Ectodermal cell (in vitro differentiated cells): ENCODE results near the gene SSMEM1. TPM values are rescaled to one million over a fixed set of nuclear protein-coding genes. Genes with fewer than 3 reads are reported as not detected.

Source experiments
- H3K27ac ChIP-seq: 2 replicates; pipeline ENCODE4 v1.7.0; 2013; ENCODE audit warnings: mild to moderate bottlenecking, low read depth, low read length; ENCODE audit not compliant: insufficient read depth, poor library complexity, severe bottlenecking
- H3K27me3 ChIP-seq: 2 replicates; pipeline ENCODE4 v1.7.0; 2013; ENCODE audit warnings: mild to moderate bottlenecking, low read length; ENCODE audit not compliant: insufficient read depth, control insufficient read depth, poor library complexity, severe bottlenecking
- H3K36me3 ChIP-seq: one replicate; pipeline ENCODE4 v1.7.0; 2013; ENCODE audit warnings: low read length; ENCODE audit not compliant: control insufficient read depth, insufficient read depth
- H3K4me1 ChIP-seq: one replicate; pipeline ENCODE4 v1.7.0; 2013; ENCODE audit warnings: low read length; ENCODE audit not compliant: control insufficient read depth, insufficient read depth
- H3K4me3 ChIP-seq: 2 replicates; pipeline ENCODE4 v1.7.0; 2013; ENCODE audit warnings: low read depth, low read length, control low read depth; ENCODE audit not compliant: insufficient read depth
- H3K9me3 ChIP-seq: 2 replicates; pipeline ENCODE4 v1.7.0; 2013; ENCODE audit warnings: mild to moderate bottlenecking, low read length, moderate library complexity; ENCODE audit not compliant: control insufficient read depth
- WGBS, 2 experiments: methylation state at CpG; one replicate each; pipeline ENCODE4 v1.1.7; 2013; ENCODE audit warnings: missing lambda C conversion rate in 2 of 2; 5-methylcytosine and 5-hydroxymethylcytosine counted together
- polyA plus RNA-seq, 4 experiments: library from polyadenylated mRNA; stranded (reverse); fragments of 50-300 nt; gene quantifications; one replicate each; pipeline ENCODE4 v1.2.3, GENCODE V29; 2013

Gene SSMEM1, protein sequence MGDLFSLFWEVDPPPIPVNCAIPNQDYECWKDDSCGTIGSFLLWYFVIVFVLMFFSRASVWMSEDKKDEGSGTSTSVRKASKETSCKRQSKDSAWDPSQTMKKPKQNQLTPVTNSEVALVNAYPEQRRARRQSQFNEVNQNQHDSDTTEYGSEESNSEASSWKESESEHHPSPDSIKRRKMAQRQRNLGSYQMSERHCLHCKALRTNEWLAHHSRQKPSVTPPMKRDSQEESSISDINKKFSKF
- not detected for polyA plus RNA-seq (2013, experiment 1 of 4)
- not detected for polyA plus RNA-seq (2013, experiment 2 of 4)
- not detected for polyA plus RNA-seq (2013, experiment 3 of 4)
- polyA plus RNA-seq (2013, experiment 4 of 4), result not detected

- no peaks in the 10 kb centered on the region for H3K9me3 ChIP-seq
- no peaks in the 10 kb centered on the region for H3K27me3 ChIP-seq
- H3K36me3 ChIP-seq, result peaks cover 5% of the 10 kb centered on the region
- no peak within 1 kb of the TSS for H3K4me3 ChIP-seq
- H3K4me1 ChIP-seq, result no peaks in the 10 kb centered on the region
- no peak within 1 kb of the TSS for H3K27ac ChIP-seq
Measured at GRCh38 chr7:130207642-130208041, at the start of gene SSMEM1. Gene SSMEM1, plus strand, starts transcription at chr7:130207860. Its CDS starts 51 bp downstream, at chr7:130207911.

DNA sequence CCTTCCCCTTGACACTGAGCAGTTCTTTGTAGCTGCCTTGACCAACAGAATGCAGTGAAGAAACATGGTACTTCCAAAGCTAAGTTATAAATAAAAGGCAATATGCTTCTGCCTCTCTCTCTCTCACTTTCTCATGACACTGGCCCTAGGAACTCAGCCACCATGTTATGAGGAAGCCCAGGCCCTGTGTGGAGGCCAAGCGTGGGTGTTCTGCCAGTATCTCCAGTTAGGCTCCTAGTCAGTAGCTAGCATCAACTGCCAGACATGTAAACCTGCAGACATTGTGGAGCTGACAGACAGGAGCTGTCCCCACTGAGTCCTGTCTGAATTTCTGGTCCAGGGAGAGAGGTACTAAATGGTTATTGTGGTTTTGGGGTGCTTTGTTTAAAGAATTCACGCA lies 47.6 kb upstream of the SSMEM1 start:
- 89 to 96% methylated on average over 2 of the region's 2 CpGs for WGBS, 2 experiments
- no peak overlapping the region for H3K27ac ChIP-seq
- H3K4me3 ChIP-seq, result no peak overlapping the region
- H3K9me3 ChIP-seq, result no peaks in the 10 kb centered on the region
- peaks cover 5% of the 10 kb centered on the region for H3K36me3 ChIP-seq
- H3K4me1 ChIP-seq, result no peaks in the 10 kb centered on the region
- no peaks in the 10 kb centered on the region for H3K27me3 ChIP-seq

DNA sequence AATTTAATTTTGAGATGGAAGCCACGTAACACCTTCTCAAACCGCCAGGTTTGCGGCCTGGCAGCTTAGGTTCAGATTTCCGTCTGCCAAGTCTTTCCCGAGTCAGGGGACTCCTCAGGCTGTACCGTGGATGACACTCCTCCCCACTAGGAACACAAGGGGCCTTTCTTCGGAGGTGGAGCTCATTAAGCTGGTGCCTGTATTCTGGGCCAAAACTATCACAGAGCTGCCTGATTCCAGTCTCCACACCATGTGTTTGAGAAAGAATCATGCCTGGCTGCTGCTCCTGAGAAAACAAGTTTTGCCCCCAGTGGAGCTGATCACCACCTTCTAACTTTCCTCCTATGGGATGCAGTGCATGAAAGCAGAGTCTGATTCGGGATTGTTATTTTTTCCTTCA lies 47.2 kb upstream of the SSMEM1 start:
- no peaks in the 10 kb centered on the region for H3K4me1 ChIP-seq
- WGBS, 2 experiments, result 96 to 97% methylated on average over 8 of the region's 8 CpGs
- H3K4me3 ChIP-seq, result no peak overlapping the region
- peaks cover 5% of the 10 kb centered on the region for H3K36me3 ChIP-seq
- no peaks in the 10 kb centered on the region for H3K9me3 ChIP-seq
- H3K27ac ChIP-seq, result no peak overlapping the region
- no peaks in the 10 kb centered on the region for H3K27me3 ChIP-seq

DNA sequence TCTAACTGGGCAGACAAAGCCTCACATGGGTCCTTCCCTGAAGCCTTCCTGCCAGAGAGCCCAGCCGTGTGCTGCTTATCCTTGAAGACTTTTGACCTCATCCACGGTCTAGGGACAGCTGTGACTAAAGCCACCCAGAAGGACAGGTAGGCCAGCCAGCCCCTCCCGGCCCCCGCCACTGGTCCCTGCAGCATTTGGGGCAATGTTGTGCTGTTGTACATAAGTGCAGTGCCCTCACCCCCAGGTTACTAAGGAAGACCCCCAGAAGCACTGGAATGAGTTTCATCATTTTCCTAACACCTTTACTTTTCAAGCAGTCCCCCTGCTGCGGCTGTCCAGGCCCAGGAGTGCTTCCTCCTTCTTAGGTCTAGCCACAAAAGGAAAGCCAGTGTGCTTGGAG lies 45.5 kb upstream of the SSMEM1 start:
- no peaks in the 10 kb centered on the region for H3K9me3 ChIP-seq
- 96 to 98% methylated on average over 5 of the region's 5 CpGs for WGBS, 2 experiments
- H3K27ac ChIP-seq, result no peak overlapping the region
- no peaks in the 10 kb centered on the region for H3K27me3 ChIP-seq
- H3K36me3 ChIP-seq, result peaks cover 5% of the 10 kb centered on the region
- no peaks in the 10 kb centered on the region for H3K4me1 ChIP-seq
- no peak overlapping the region for H3K4me3 ChIP-seq

DNA sequence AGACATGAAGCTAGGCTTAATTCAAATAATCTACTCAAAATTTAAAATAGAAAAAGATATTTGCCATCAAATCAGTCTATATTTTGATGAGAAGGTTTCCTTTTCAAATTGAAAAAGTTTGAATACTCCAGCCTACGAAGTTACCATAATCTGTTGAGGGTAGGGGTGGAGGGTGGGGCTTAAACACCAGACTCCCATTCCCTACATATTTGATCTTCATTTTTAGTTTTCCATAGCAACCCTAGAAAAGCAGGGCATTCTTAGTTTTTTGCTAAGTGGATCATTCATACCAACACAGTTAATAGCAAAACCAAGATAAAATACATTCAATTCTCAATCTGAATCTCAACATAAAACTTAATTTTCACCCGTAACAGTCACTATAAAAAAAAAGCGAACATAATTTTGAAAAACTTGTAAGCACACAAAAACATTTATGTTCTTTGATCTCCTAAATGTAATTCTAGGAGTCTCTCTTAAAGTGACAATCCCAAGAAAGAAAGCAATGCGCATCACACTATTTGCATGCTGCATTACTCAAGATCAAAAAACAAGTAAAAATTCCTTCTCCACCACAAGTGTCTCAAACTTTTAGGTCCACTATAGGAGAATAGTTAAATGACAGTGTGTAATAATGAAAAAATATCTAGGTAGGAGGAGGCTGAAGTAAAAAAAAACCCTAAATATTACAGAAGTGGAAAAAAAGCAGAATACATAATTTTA lies 33.3 kb upstream of the SSMEM1 start:
- no peaks in the 10 kb centered on the region for H3K27me3 ChIP-seq
- H3K4me1 ChIP-seq, result no peaks in the 10 kb centered on the region
- no peak overlapping the region for H3K27ac ChIP-seq
- no peaks in the 10 kb centered on the region for H3K9me3 ChIP-seq
- WGBS, 2 experiments, result 95 to 97% methylated on average over 2 to 4 of the region's 4 CpGs
- peaks cover 27% of the 10 kb centered on the region for H3K36me3 ChIP-seq
- no peak overlapping the region for H3K4me3 ChIP-seq

- H3K27ac ChIP-seq, result no peak overlapping the region
- no peaks in the 10 kb centered on the region for H3K9me3 ChIP-seq
- 92 to 100% methylated on average over 3 of the region's 4 CpGs for WGBS, 2 experiments
- H3K27me3 ChIP-seq, result no peaks in the 10 kb centered on the region
- H3K4me1 ChIP-seq, result no peaks in the 10 kb centered on the region
- no peak overlapping the region for H3K4me3 ChIP-seq
- H3K36me3 ChIP-seq, result peaks cover 27% of the 10 kb centered on the region
Measured at GRCh38 chr7:130178251-130178650, 29.4 kb upstream of the SSMEM1 start.

DNA sequence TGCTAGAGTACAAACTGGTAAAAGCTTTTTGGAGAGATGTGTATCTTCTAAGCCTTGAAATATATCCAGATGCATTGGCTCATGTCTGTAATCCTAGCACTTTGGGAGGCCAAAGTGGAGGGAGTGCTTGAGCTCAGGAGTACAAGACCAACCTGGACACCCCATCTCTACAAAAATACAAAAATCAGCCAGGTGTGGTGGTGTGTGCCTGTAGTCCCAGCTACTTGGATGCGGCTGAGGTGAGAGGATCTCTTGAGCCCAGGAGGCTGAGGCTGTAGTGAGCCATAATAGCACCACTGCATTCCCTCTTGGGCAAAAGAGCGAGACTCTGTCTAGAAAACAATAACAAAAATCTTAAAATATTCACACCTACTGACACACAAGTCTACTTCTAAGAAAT lies 28.0 kb upstream of the SSMEM1 start:
- 91 to 93% methylated on average over 2 of the region's 2 CpGs for WGBS, 2 experiments
- Histone ChIP-seq H3K27ac (no peak overlapping the region), H3K9me3 (no peaks in the 10 kb centered on the region), H3K4me1 (no peaks in the 10 kb centered on the region), H3K36me3 (peaks cover 27% of the 10 kb centered on the region), H3K4me3 (no peak overlapping the region), H3K27me3 (no peaks in the 10 kb centered on the region)

GRCh38 chr7:130180571-130181262 lies 26.9 kb upstream of the SSMEM1 start:
- Histone ChIP-seq H3K36me3 (peaks cover 32% of the 10 kb centered on the region), H3K27me3 (no peaks in the 10 kb centered on the region)

GRCh38 chr7:130181263-130181605 lies 26.4 kb upstream of the SSMEM1 start:
- Histone ChIP-seq H3K27ac (no peak overlapping the region), H3K4me1 (no peaks in the 10 kb centered on the region), H3K36me3 (peaks cover 32% of the 10 kb centered on the region), H3K9me3 (no peaks in the 10 kb centered on the region), H3K27me3 (no peaks in the 10 kb centered on the region), H3K4me3 (no peak overlapping the region)
- WGBS, 2 experiments, result 90 to 98% methylated on average over 2 of the region's 2 CpGs

More at GRCh38 chr7:130180571-130181262, 26.9 kb upstream of the SSMEM1 start:
- WGBS, 2 experiments, result 91 to 94% methylated on average over 9 of the region's 9 CpGs
- Histone ChIP-seq H3K9me3 (no peaks in the 10 kb centered on the region), H3K4me3 (no peak overlapping the region), H3K4me1 (no peaks in the 10 kb centered on the region), H3K27ac (no peak overlapping the region)

DNA sequence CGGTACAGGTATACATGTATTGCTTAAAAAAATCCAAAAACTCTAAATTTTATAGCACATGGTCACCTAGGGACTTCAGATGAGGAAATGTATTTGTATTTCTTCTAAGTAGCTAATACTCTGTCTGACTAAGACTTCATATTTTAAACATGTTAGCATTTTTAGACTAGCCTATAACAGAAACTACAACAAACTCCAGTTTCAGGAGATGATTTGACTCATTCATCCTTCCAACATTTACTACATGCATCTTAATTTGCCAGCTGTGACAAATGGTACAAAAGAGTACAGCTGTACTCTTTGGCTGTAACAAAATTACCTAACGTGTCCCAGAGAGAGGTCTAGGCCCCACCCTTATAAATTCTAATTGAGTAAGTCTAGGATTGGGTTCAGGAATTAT lies 24.7 kb upstream of the SSMEM1 start:
- Histone ChIP-seq H3K4me1 (no peaks in the 10 kb centered on the region), H3K9me3 (no peaks in the 10 kb centered on the region), H3K27me3 (no peaks in the 10 kb centered on the region), H3K36me3 (peaks cover 35% of the 10 kb centered on the region), H3K4me3 (no peak overlapping the region), H3K27ac (no peak overlapping the region)
- 89 to 100% methylated on average over 2 of the region's 2 CpGs for WGBS, 2 experiments
